ENCODE measurements around the gene IRGQ.
"Not testable (repeated sequence)": the region's sequence is repeated elsewhere in the genome, so short reads cannot be mapped to it uniquely, and the experiment has no call there.

IRGQ gene

DNA sequence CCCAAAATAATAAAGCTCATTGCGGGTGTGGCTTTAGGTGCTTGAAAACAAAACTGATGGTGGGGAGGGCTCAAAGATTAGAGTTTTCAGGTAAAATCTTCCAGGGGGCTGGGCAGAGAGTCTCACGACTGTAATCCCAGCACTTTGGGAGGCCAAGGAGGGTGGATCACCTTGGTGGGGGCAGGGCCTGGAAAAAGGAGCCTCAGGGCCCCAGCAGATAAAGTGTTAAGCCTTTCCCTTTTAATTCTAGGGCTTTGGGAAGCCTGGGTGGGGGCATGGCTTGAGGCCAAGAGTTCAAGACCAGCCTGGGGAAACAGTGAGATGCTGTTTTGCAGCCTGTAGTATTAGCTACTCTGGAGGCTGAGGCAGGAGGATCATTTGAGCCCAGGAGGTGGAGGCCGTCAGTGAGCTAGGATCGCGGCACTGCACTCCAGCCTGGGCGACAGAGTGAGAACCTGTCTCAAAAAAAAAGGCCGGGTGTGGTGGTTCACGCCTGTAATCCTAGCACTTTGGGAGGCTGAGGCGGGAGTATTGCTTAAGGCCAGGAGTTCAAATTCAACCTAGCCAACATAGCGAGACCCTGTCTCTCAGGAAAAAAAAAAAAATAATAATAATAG is 1.7 kb downstream of the IRGQ start:
- no peak for DNase-seq (ENCODE audit: low read depth, low spot score)
- TF ChIP-seq, protein P1, sequence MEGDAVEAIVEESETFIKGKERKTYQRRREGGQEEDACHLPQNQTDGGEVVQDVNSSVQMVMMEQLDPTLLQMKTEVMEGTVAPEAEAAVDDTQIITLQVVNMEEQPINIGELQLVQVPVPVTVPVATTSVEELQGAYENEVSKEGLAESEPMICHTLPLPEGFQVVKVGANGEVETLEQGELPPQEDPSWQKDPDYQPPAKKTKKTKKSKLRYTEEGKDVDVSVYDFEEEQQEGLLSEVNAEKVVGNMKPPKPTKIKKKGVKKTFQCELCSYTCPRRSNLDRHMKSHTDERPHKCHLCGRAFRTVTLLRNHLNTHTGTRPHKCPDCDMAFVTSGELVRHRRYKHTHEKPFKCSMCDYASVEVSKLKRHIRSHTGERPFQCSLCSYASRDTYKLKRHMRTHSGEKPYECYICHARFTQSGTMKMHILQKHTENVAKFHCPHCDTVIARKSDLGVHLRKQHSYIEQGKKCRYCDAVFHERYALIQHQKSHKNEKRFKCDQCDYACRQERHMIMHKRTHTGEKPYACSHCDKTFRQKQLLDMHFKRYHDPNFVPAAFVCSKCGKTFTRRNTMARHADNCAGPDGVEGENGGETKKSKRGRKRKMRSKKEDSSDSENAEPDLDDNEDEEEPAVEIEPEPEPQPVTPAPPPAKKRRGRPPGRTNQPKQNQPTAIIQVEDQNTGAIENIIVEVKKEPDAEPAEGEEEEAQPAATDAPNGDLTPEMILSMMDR (IDR thresholded peaks at IDR 0.05; ENCODE audit: low read depth, low read length) = no peak
- H3K4me3 ChIP-seq (ENCODE audit: low read depth, low read length) = peak overlapping the region; percentile 65
- in situ Hi-C loops (cut with HindIII; ENCODE audit: low sequenced_read_pairs) = no loop called here

DNA sequence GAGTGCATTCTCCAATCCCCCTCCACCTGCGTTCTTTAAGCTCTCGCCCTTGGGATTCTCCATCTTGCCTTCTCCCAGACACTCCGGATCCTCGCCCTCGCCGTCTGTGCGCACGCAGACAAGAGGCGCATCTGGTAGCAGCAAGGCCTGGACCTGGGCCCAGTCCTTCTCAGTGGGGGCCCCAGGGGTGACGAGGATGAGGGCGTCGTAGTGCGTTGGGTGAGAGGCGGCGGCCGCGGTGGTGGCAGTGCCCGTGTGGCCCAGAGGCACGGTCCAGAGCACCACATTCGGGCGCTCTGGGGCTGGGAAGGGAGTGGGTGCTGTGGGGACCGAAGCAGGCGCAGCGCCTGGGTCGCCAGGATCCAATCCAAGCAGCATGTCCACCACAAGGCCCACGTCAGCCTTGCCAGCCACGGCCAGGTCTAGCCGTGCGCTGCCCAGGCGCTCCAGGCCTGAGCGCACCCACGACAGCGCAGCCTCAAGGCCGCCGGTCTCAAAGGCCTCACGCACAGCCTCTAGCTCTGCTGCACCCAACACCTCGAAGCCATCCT is 3.1 kb downstream of the IRGQ start:
- in situ Hi-C loops (cut with HindIII; ENCODE audit: low sequenced_read_pairs) = no loop called here
- TF ChIP-seq, protein P1 (IDR thresholded peaks at IDR 0.05; ENCODE audit: low read depth, low read length) = no peak
- no peak overlapping the region for H3K4me3 ChIP-seq (ENCODE audit: low read depth, low read length)
- no peak for DNase-seq (ENCODE audit: low read depth, low spot score)

DNA sequence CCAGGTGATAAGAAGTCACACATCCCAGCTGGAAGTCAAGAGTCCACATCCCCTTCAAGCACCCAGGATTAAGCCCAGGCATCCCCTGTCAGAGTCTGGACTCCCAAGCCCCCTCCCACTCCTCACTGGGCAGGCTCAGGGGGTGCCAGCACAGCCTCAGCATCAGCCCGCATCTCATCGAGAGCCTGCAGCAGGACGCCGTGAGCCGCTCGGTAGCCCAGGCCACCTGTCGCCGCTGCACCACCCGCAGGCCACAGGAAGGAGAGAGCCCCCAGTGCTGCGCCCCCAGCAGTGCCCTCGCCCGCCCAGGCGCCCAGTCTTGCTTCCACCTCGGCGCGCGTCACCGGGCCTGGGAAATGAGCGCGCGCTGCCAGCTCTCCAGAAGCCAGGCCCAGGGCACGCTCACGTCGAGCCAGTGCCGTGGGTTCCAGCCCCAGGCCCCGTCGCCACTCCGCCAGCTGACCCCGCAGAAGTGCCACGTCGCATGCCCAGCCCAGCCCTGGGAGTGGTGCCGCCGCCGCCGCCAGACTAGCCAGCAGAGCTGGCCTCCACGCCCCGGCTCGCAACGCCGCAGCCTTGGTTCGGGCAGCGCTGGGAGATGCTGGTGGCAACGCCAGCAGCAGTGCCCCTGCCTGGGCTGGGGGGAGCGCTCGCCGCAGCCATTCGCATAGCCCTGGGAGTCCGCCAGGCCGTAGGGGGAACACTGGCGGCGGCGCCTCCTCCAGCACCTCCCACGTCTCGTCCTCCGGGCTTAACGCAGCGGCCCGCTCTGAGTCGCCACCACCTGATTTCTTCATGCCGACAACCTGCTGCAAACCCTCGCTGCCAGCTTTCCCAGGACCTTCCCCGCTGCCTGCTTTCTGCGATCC is 3.8 kb downstream of the IRGQ start:
- DNase-seq (ENCODE audit: low read depth, low spot score) = no peak
- in situ Hi-C loops (cut with HindIII; ENCODE audit: low sequenced_read_pairs) = no loop called here
- TF ChIP-seq, protein P1 (IDR thresholded peaks at IDR 0.05; ENCODE audit: low read depth, low read length) = no peak
- no peak overlapping the region for H3K4me3 ChIP-seq (ENCODE audit: low read depth, low read length)

DNA sequence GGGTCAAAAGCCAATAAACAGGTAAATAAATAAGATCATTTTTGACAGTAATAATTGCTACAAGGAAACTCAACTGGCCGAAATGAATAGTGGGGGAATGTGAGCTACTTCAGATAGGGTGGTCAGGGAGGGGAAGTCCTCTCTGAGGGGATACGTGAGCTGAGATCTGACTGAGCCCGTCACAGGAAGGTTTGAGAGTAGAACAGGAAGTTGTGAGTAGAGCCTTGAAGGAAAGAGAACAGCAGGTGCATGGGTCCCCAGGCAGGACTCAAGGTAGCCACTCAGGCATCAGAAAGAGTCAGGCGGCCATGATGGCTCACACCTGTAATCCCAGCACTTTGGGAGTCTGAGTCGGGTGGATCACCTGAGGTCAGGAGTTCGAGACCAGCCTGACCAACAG is 6.3 kb downstream of the IRGQ start:
- no peak for DNase-seq (ENCODE audit: low read depth, low spot score)
- H3K4me3 ChIP-seq (ENCODE audit: low read depth, low read length) = no peak overlapping the region
- TF ChIP-seq, protein P1 (IDR thresholded peaks at IDR 0.05; ENCODE audit: low read depth, low read length) = no peak
- in situ Hi-C loops (cut with HindIII; ENCODE audit: low sequenced_read_pairs) = no loop called here

DNA sequence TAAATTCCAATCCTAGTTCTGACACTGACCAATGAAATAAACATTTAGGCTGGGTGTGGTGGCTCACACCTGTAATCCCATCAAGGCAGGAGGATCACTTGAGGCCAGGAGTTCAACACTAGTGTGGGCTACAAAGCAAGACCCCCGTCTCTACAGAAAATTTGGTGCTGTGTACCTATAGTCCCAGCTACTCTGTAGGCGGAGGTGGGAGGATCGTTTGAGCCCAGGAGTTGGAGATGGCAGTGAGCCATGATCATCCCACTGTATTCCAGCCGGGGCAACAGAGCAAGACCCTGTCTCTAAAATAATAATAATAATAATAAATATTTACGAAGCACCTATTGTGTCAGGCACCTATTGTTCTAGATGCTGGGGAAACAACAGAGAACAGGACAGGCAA is 6.7 kb downstream of the IRGQ start:
- no peak overlapping the region for H3K4me3 ChIP-seq (ENCODE audit: low read depth, low read length)
- in situ Hi-C loops (cut with HindIII; ENCODE audit: low sequenced_read_pairs) = no loop called here

DNA sequence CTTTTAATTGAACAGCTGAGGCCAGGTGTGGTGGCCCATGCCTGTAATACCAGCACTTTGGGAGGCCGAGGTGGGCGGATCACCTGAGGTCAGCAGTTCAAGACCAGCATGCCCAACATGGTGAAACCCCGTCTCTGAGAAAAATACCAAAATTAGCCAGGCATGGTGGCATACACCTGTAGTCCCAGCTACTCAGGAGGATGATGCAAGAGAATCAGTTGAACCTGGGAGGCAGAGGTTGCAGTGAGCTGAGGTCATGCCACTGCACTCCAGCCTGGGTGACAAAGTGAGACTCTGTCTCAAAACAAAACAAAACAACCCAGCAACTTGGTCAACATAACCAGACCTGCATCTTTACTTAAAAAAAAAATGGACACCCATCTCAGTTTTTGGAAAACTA is 8.9 kb downstream of the IRGQ start:
- H3K4me3 ChIP-seq (ENCODE audit: low read depth, low read length); DNase-seq (ENCODE audit: low read depth, low spot score); in situ Hi-C loops (cut with HindIII; ENCODE audit: low sequenced_read_pairs): not testable (repeated sequence)

More for the DNA sequence above, 6.7 kb downstream of the IRGQ start:
- no peak for DNase-seq (ENCODE audit: low read depth, low spot score)
- TF ChIP-seq, protein P1 (IDR thresholded peaks at IDR 0.05; ENCODE audit: low read depth, low read length) = no peak

DNA sequence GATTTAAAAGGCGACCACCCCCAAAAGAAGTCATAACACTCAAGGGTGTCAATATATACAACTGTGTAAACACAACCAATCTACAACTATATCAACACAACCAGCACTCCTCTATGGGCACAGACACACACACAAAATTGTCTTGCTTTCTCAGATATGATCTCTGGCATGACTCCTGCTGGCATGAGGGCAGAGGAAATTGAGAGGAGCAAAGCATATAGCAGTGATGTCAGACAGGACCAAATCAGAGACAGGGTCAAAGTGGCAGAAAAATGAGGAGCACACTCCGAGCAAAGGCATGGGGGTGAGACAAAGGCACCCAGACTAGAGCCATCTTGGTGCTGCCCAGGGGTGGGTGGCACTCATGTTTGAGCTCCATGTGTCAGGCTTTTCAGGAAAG is 9.6 kb downstream of the IRGQ start:
- in situ Hi-C loops (cut with HindIII; ENCODE audit: low sequenced_read_pairs) = no loop called here
- DNase-seq (ENCODE audit: low read depth, low spot score) = no peak
- no peak overlapping the region for H3K4me3 ChIP-seq (ENCODE audit: low read depth, low read length)
- TF ChIP-seq, protein P1 (IDR thresholded peaks at IDR 0.05; ENCODE audit: low read depth, low read length) = no peak
